Frontal cortex (tissue), 4 donors: ENCODE measurements around the gene EFNA1. TPM values are rescaled to one million over a fixed set of nuclear protein-coding genes. Genes with fewer than 3 reads are reported as not detected.

Experiments used
- DNase-seq, 2 donors: peaks; one replicate each; pipeline ENCODE4 v3.0.0; 2012; ENCODE audit warnings: low spot score in 2 of 2
- FAIRE-seq: peaks from 2 replicates; lab custom pipeline; 2012; peaks lifted over from hg19 to GRCh38; lab: Jason Lieb, UNC
- total RNA-seq: library from RNA; depleted of rRNA; stranded (reverse); fragments of >200 nt; gene quantifications from one replicate; pipeline ENCODE4 v1.2.3, GENCODE V29; 2014
- donor health status: control.
- donor health status: control.
- donor health status: control.

The EFNA1 gene
- total RNA-seq, 1 donor from 2014 or later: 4.1 TPM

DNA sequence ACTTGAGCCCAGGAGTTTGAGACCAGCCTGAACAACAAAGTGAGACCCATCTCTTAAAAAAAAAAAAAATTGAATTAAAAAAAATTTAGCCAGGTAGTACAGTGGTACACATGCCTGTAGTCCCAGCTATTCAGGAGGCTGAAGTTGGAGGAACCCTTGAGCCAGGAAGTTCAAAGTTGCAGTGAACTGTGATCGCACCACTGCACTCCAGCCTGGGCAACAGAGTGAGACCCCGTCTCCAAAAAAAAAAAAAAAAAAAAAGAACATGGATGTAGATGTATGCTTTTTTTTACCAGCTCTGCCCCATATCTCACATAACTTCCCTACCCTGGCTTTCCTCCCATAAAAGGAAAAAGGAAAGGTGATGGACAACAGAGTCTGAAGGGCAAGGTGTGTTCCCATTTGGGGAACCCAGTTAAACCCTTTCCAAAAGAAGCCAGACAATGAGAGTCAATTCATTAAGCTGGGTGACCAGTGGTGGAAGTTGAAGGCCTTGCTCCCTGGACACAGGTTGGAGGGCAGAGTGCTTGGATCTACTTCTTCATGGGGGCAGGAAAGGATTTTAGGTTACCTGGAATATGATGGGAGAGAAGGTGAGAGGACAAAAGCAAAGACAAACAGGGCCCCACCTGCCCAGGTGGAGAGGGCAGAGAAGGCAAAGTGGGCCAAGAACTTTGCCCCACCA lies 42.6 kb downstream of the EFNA1 start:
- FAIRE-seq (no peak), DNase-seq (no peak)

DNA sequence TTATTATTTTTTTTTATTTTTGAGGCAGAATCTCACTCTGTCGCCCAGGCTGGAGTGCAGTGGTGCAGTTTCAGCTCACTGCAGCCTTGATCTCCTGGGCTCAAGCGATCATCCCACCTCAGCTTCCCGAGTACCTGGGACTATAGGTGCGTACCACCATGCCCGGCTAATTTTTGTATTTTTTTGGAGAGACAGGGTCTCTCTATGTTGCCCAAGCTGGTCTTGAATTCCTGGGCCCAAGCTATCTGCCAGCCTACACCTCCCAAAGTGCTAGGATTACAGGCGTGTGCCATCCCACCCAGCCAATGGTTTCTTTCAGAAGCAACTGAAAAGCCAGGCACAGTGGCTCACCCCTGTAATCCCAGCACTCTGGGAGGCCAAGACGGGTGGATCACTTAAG lies 43.1 kb downstream of the EFNA1 start:
- FAIRE-seq: no peak

DNA sequence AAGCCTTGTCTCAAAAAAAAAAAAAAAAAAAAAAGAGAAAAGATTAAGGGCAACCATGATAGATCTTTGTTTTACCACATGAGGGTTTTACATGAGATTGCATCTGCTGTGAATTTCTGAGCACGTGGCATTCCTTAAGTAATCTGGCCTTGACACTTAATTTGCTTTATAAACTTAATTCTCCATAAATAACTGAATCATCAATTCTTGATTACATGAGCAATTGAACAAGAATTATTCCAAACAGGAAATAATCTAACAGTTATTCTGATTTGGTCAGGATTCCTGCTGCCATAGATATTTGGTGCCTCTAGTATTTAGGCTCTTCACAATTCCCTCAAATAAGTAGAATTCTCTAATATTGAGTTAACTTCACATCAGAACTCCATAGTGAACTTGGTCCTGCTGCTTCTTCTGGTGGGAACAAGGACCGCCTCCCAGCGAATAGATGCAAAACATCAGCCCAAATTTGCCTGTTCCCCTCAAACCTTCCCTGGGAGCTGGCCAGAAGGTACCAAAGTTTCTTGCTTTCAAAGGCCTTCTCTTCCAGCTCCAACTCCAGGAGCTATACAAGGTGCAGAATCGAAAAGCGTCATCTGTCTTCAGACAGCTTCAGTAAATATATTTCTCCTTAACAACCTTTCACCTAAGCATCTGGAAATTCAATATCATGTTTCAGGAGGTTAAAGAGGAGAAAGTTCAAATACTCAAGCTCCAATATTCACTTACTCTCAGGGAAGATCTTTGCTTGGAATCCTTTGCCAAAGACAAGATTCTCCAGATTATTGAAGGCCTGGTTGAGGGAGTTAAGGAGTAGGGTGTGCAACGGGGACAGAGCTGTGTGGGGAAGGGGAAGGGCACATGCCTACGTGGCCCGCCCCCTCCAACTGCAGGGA lies 44.4 kb downstream of the EFNA1 start:
- peak in 1 of 2 donors; percentile 20 for DNase-seq
- FAIRE-seq: no peak

More for the DNA sequence above, 43.1 kb downstream of the EFNA1 start:
- no peak for DNase-seq

DNA sequence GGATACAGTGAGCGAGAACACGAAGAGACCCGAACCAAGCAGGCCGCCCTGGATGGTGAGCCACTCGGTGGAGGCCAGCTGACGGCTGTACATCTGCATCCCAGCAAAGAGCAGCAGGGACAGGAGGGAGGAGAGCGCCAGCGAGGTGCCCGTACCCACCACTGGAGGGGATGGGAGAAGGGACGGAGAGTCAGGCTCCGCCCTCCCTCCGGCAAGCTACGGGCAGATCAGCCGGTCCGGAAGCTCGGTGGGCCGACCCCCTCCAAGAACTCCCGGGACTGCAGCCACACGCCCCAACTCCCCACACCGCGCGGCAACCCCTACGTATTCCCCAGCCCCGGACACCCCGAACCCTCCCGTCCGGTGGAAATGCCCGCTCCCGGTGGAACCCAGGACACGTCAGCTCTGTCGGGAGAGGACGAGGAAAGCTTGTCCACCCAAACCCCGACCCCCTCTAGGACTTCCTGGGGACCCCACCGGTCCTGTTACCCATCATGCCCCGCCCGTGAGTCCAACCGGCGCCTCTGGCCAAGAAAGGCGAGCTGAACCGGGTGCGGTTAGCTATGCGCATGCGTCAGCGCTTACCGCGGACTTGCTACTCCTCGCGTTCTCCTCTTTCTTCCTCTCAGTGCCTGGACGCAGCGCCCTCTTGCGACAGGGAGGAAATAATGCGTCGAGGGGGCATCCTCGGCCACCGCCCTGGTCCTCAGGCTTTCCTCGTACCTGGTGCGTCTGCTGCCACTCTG lies 45.2 kb downstream of the EFNA1 start, which contains the start of gene KRTCAP2:
KRTCAP2 (minus strand) TSS at position 573 of the 746 bp plus-strand sequence; CDS start at position 493, 80 bp downstream.
- DNase-seq (peak; percentile 88 to 93), FAIRE-seq (no peak)

DNA sequence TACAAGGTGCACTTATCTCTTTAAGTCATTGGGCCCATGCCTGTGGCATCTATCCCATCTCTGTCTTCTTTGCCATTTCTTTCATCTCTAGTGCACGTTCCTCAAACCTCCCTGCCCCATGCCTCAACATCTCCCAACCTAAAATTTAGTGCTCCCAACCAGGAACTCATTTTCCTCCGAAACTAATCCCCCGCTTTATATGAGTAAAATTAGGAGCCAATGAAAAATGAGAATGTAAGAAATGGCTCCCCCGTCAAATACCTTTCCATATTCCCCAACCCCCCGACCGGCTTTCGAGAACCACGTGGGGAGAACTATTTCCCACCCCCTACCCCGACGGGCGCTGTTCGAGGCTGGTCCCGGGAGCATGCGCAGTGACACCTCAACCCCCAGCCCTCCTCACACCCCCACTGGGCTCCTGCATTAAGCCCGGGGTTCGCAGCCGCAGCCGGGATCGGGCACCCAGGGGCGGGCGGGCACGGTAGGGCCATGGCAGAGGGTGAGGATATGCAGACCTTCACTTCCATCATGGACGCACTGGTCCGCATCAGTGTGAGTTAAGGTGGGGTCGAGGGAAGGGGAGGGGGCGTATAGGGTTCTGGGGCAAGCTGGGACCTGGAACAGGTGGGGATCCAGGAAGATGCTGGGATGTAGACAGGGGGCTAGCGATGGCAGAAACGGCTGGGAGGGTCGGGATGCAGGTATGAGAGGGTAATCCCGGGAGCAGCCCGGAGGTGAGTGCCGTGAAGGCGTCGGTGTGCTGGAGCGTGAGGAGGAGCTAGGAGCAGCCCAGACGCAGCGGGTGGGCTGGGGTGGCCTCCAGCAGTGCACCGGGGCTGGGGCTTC lies 46.0 kb downstream of the EFNA1 start, which contains the start of gene TRIM46:
TRIM46 (plus strand) TSS at position 372 of the 846 bp plus-strand sequence; CDS start at position 490, 118 bp downstream.
- no peak for FAIRE-seq
- DNase-seq: peak; percentile 62 to 73

DNA sequence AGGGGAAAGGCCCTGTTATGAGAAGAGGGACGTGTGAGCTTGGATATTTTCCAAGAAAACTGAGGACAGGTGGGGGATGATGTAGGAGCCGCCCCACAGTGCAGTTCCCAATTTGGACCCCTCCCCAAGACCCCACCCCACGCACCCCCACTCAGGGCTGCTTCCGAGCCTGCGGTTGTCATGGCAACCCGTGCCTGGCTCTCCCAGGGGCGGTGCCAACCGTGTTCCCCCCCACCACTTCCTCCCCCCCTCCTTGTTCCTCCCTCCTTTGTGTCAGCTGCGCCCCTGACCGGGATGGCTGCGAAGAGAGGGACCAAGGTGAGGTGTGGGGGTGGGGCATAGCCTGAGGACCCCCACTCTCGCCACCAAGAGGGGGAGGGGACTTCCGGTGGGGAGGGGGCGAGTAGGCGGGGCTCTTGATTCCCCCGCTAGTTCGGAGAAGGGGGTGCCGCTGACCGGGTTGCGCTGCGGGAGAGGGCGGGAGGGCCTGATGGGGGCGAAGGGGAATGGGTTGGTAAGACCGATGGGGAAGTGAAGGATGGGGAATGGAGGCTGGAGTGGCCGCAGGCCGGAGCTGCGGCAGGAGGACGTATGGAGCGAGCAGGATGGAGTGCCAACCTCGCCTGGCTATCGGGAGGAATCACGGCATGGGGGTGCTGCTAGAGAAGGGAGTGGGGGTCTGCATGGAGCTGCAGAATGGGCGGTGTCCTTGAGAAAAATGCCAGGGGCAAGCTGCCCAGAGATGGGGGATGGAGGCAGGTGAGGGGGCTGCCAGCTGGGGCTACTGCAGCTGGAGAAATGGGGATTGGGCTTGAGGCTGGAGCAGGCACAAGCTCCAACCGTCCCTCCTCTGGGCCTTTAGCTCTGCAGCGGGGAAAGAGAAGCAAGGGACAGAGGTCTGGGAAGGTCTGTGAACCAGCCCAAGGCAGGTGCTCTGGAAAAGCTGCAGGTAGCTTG lies 46.9 kb downstream of the EFNA1 start:
- FAIRE-seq: no peak
- DNase-seq: peak; percentile 62 to 65

DNA sequence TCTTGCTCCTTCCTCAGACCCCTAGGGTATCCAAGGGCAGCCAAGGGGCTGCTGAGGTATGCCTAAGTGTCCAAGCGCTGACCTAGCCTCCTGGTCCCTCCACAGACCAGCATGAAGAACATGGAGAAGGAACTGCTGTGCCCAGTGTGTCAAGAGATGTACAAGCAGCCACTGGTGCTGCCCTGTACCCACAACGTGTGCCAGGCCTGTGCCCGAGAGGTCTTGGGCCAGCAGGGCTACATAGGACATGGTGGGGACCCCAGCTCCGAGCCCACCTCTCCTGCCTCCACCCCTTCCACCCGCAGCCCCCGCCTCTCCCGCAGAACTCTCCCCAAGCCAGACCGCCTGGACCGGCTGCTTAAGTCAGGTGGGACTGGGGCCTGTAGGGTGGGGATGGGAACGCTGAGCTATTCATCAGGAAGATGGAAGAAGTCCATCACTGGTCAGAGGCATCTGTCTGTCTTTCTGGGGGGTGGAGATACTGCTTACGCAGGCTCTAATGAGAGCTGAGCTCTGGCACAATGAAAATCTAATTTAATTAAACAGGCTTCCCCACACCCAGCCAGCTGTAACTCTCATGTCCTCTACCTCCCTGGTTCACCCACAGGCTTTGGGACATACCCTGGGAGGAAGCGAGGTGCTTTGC lies 47.7 kb downstream of the EFNA1 start:
- DNase-seq (peak in 1 of 2 donors; percentile 39), FAIRE-seq (no peak)

DNA sequence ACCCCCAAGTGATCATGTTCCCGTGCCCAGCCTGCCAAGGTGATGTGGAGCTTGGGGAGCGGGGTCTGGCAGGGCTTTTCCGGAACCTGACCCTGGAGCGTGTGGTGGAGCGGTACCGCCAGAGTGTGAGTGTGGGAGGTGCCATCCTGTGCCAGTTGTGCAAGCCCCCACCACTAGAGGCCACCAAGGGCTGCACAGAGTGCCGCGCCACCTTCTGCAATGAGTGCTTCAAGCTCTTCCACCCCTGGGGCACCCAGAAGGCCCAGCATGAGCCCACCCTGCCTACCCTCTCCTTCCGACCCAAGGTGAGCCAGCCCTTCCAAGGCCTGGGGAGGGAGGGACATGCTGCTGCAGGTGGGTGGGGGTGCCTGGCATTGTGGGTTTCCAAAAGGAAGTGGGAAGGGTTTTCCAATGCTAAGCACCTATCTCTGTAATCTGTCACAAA lies 48.3 kb downstream of the EFNA1 start:
- FAIRE-seq (no peak), DNase-seq (no peak)

DNA sequence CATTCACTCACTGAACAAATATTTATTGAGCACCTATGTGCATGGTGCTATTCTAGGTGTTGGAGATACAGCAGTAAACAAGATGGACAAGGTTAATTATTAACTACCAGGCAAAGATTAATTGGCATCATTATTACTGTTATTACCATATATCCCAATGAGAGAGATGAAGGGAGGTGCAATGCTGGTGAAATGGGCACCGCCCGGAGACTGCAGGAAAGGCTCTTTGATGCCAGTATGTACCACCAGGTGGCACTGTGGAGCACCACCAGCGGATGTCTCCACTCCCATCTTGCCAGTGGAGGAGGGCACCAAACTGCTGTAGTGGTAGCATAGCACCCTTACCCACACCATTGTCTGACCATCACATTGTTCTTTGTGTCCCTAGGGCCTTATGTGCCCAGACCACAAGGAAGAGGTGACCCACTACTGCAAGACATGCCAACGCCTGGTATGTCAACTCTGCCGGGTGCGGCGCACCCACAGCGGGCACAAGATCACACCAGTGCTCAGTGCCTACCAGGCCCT lies 48.9 kb downstream of the EFNA1 start:
- peak; percentile 91 to 96 for DNase-seq
- FAIRE-seq: no peak

DNA sequence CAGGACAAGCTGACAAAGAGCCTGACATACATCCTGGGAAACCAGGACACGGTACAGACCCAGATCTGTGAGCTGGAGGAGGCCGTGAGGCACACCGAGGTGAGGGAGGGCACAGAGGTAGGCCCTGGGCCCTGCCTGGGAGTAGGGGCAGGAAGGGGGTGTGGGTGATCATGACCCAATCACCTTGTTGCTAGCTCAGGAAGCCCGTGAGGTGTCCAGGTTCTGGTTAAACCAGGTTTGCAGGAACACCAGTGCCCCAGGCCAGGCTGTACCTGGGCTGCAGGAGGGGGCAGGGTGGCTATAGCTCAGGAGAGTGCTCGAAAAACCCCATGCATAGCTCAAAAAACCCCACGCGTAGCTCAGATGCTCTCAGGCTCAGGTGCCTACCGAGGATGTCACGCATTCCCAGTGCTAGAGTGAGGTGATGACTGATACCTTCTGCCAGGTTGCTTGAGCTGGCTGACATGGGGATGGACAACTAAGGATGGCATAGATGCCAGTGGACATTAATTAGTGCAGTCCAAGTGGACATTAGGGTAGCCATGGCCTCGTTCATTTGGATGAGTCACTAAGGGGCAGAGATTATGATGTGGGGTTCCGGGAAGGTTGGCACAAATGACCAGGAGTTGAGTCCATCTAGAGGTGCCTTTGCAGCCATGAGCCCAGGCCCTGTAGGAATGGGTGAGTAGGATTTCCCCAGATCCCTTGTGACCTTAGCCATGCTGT lies 49.7 kb downstream of the EFNA1 start:
- DNase-seq: peak in 1 of 2 donors; percentile 32
- no peak for FAIRE-seq

DNA sequence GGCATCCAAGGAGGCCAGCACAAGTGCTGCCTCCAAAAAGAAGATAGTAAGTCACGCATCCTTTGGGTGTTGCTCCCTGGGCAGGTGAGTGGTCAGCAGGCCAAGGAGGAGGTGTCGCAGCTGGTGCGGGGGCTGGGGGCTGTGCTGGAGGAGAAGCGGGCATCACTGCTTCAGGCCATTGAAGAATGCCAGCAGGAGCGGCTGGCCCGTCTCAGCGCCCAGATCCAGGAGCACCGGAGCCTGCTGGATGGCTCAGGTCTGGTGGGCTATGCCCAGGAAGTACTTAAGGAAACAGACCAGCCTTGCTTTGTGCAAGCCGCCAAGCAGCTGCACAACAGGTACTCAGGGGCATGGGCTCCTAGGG lies 50.2 kb downstream of the EFNA1 start:
- FAIRE-seq: no peak
- no peak for DNase-seq

DNA sequence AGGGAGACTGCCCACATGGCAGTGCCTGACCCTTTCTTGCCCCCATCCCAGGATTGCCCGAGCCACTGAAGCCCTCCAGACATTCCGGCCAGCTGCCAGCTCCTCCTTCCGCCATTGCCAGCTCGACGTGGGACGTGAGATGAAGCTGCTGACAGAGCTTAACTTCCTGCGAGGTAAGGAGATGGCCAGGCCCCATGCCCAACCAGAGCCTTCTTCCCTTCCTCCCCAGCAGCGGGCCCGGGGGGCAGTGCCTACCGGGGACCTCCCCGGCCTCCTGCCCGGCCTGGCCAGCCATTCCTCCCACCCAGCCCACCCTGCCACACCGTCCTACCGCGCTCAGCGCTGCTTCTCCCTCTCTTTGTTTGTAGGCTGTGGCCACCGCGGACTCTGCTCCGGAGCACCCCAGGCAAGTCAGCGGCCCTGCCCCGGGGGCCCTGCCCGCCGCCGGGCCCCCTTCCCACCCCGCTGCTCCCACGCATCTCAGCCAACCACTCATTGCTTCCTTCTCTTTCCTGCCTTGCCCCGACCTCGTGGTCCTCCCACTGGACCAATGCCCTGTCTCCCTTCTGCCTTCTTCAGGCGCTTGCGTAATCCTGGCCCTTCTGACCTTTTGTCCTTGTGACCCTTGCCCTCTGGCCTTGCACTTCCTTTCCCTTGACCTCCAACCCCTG lies 50.9 kb downstream of the EFNA1 start:
- no peak for FAIRE-seq
- peak in 1 of 2 donors; percentile 34 for DNase-seq

DNA sequence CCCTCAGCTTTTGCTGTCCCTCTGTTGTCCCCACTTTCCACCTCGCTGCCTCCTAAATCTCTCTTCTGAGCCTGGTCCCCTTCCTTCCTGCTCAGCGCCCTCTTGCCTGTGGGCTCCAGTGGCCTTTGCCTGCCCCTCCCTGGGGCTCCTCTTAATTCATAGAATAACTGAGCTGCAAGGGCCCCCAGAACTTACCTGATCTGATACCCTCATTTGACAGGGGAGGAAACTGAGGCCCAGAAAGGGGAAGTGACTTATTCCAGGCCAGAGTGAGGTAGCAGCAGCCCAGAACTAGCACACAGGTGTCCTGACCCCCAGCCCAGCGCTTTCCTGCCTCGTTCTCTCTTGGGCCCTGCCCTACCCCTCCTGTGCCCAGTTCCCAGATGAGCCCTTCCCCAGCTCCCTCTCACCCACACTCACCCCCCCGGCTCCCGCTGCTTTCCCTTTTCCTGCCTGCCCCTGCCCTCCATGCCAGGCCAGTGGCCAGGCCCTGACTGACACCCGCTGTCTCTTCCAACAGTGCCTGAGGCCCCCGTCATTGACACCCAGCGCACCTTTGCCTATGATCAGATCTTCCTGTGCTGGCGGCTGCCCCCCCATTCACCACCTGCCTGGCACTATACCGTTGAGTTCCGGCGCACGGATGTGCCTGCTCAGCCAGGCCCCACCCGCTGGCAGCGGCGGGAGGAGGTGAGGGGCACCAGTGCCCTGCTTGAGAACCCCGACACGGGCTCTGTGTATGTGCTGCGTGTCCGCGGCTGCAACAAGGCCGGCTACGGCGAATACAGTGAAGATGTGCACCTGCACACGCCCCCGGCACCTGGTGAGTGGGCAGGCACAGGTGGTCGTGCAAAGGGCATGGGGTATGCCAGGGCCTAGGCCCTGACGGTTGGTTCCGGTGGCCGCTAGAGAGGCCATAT lies 51.7 kb downstream of the EFNA1 start:
- FAIRE-seq (no peak), DNase-seq (no peak)

DNA sequence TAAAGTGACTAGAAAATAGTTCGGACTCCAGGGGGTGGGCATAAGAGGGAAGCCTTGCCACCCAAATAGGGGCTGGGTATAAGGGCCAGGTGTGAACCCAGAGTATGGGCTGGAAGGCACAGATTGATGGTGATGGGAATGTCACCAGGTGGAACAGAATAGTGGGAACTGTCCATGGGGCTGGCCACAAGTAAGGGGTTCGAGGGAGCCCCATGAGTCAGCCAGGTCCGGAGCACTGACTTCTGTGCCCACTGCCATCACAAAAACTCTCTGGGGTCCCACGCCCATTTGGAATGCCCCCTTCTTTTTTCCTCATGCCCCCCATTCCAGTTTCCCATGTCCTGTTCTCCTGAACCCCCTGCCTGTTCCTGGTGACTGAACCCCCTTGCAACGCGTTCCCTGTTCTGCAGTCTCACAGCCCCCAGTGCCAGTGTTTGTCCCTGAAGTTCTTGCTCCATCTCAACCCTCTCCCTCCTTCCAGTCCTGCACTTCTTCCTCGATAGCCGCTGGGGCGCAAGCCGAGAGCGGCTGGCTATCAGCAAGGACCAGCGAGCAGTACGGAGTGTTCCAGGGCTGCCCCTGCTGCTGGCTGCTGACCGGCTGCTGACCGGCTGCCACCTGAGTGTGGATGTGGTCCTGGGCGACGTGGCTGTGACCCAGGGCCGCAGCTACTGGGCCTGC lies 53.8 kb downstream of the EFNA1 start:
- FAIRE-seq (no peak), DNase-seq (no peak)
